NCI-H345 (cell line): Measurements from ENCODE around the gene RRP36.
A peak's percentile ranks its signal among the peaks of the same experiment; 100 is the strongest.

ENCODE experiments used
- DNase-seq: peaks from one replicate; lab custom pipeline; 2025; lab: John Stamatoyannopoulos, UW

The RRP36 gene

GRCh38 chr6:43007126-43007525, 14.3 kb upstream of the RRP36 start:
- DNase-seq, result no peak

- peak; percentile 7 for DNase-seq
Observed at GRCh38 chr6:43009124-43009523, 12.3 kb upstream of the RRP36 start.

DNA sequence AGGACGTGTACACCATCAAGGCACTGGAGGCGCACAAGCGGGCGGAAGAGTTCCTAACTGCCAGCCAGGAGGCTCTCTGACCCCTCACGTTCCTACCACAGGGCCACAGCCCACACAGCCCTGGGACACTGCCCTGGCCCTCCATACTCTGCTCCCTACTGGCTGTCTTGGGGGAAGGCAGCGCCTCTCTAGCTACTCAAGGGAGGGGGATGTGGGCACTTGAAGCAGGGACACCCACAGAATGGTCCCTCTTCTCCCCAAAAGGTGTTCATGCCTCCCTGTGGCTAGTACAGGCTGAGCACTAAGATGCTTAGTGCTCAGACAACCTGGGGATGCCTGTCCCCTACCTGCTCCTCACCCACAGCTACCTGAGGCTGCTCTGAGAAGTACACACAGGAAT, 10.2 kb upstream of the RRP36 start:
- DNase-seq, result no peak

- DNase-seq, result no peak
Observed at GRCh38 chr6:43012364-43012763, 9.1 kb upstream of the RRP36 start.

DNA sequence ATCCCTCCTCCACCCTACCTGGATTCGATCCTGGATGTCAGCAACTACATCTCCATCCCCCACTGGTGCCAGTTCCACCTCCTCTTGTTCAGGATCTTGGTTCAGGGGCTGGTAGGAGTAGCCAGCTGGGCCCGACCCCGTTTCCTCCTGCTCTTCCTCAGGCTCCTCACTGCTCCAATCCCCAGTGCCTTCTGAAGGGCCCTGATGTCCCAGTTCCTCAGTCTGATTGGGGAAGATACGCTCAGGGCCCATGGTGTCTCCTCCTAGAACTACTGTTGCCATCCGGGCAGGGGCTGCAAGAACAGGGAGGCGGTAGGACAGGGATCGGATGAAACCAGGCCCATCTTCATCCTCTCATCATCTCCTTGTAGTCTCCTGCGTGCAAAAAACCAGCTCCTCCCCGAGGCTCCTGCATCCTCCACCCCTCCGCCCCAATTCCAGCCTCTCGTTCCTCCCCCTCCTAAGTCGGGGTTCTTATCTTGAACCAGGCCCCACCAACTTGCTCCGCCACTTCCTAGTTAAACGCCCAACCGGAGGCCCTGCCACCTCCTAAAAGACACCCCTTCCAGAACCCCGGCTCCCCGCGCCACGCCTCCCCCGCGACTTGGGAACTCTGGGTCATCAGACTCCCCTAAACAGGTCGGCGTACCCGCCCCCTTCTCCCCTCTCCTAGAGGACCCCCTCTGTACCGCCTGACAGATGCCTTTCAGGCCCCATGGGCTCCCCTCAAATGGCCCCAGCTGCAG, 8.2 kb upstream of the RRP36 start:
- peak; percentile 30 for DNase-seq

DNA sequence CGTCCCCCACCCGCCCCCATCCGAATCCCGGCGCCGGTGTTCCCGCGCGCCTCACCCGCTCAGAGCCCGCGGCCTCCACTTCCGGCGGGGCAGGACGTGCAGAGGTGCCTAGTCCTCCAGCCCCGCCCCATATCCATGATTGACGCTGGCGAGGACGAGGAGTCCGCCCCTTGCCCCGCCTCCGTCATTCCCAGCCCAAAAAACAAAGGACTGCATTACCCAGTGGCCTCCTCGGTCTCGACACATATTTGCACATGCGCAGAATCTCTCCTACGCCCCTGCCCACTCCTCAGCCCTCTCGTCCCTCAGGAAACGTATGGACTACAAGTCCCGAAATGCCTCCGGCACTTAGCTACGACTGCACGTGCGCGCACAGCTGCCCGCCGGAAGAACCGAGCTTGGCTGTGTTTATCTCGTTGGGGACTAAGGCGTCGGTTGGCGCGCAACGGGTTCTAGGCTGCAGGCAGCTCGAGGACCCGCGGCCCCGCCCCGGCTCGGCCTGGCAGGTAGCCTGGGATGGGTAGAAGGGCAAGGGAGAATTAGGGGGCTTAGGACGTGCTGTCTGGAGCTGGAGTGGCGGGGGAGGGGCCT, 7.5 kb upstream of the RRP36 start, which contains the start of the genes KLHDC3 and MEA1:
KLHDC3 (plus strand) TSS at position 407 of the 591 bp plus-strand sequence. CDS start 2,944 bp downstream, outside the sequence.
MEA1 (minus strand) TSS at position 104 of the 591 bp plus-strand sequence. CDS start 133 bp downstream, outside the sequence.
- DNase-seq, result peak; percentile 100

DNA sequence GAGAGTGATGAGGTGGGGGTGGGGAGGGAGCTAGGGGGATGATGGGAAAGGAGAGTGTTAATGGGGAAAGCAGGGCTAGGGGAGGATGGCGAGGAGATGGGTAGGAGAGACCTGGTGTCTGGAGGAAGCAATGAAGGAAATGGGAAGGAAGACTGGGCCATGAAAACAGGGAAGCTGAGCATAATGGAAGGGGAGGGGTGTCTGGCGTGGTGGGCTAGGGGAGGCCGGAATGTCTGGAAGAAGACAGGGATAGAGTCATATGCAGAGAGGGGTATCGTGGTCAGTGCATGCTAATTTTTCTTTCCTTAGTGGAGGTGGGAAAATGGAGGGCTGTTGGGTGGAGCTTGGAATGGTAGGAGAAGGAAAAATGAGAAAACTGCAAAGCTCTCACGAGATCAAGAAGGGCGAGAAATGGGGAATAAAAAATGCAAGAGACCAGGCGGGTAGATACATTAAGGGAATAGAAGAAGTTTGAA, 7.0 kb upstream of the RRP36 start:
- DNase-seq, result no peak

DNA sequence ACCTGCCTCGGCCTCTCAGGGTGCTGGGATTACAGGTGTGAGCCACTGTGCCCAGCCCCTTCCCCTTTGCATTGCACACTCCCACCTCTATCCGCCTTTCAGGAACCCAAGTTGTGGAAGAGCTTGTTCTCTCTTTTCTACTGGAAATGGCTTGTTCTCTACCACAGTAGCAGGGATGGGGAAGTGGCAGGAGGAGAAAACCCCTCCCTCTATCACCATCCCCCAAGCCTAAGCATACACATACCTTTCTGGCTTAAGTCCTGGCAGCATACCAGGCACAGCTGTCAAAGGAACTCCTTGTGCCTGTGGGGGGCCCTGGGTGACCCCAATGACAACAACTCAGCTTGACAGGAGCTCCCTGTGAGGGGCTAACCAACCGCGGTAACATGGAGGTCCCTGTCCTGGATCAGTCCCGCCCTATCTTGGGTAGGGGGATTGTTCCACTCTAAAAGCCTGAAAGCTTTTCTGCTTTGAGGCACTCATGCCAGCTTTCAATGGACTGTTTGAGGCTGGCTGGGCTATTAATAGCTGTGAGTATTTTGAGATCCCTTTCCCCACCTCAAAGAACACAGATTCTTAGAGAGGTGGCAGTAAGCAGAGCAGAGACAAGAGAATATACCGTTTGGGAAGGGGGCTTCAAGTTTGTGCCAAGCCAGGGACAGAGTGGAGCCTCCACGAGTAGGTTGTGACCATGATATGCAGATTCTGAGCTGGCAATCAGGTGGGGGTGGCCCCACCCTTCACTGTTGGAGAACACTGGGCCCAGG, 5.1 kb upstream of the RRP36 start:
- DNase-seq, result no peak

GRCh38 chr6:43016943-43017334, 4.5 kb upstream of the RRP36 start:
- DNase-seq, result no peak

DNA sequence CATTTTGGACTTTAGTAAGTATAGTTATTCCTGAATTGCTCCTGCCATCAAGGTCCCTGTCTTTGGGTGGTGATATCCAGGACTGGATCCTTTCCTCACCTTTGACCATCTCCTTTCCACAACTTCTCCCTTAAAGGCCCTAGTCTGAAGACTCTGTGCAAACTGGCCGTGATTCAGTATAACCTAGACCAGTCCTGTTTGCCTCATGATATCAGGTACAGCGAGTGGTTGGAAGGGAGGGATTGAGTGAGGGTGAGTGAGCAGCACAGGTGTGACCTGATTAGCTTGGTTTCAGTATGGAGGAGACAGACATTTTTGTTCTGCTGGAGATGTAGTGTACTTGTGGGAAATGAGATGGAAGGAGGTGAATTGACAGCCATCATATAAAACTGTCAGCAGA, 2.3 kb upstream of the RRP36 start:
- DNase-seq, result no peak

GRCh38 chr6:43020052-43020705, 1.2 kb upstream of the RRP36 start:
- no peak for DNase-seq

- no peak for DNase-seq
Observed at GRCh38 chr6:43020847-43021246, 576 bp upstream of the RRP36 start.

- no peak for DNase-seq
Observed at GRCh38 chr6:43024436-43024835, 3.0 kb downstream of the RRP36 start.

GRCh38 chr6:43026365-43026764, 4.9 kb downstream of the RRP36 start:
- DNase-seq, result no peak

- DNase-seq, result no peak
Observed at GRCh38 chr6:43029120-43029519, 7.7 kb downstream of the RRP36 start.

DNA sequence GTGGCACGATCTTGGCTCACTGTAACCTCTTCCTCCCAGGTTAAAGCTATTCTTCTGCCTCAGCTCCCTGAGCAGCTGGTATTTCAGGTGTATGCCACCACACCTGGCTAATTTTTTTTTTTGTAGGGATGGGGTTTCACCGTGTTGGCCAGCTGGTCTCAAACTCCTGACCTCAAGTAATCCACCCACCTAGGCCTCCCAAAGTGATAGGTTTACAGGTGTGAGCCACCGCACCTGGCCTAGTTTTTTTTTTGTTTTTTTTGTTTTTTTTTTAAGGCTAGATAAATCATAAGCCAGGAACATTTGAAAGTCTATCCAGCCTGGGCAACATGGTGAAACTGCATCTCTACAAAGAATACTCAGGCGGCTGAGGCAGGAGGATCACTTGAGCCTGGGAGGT, 10.9 kb downstream of the RRP36 start:
- no peak for DNase-seq

GRCh38 chr6:43033496-43034189, 12.2 kb downstream of the RRP36 start:
- DNase-seq, result no peak

- no peak for DNase-seq
Observed at GRCh38 chr6:43034190-43034525, 12.7 kb downstream of the RRP36 start.

GRCh38 chr6:43035495-43036194, 14.2 kb downstream of the RRP36 start:
- DNase-seq, result no peak

- no peak for DNase-seq
Observed at GRCh38 chr6:43036712-43037111, 15.3 kb downstream of the RRP36 start.

- DNase-seq, result no peak
Observed at GRCh38 chr6:43037197-43037596, 15.8 kb downstream of the RRP36 start.
